HG02840 (cell line): ENCODE data around the gene CHN1.

ENCODE experiments used
- ATAC-seq: cut with Tn5 transposase; IDR thresholded peaks from one replicate; pipeline ENCODE4 v1.9.1; 2021; ENCODE audit warnings: mild to moderate bottlenecking, moderate library complexity, moderate number of reproducible peaks; ENCODE audit not compliant: unreplicated experiment, low FRiP score

The CHN1 gene

GRCh38 chr2:174775571-174775980 is 229.6 kb downstream of the CHN1 start:
- no peak for ATAC-seq

GRCh38 chr2:174774886-174775285 is 230.3 kb downstream of the CHN1 start:
- ATAC-seq = no peak

GRCh38 chr2:174773215-174773614 is 232.0 kb downstream of the CHN1 start:
- no peak for ATAC-seq

- ATAC-seq = no peak
Observed at GRCh38 chr2:174772472-174772801, 232.7 kb downstream of the CHN1 start.

- ATAC-seq = no peak
Observed at GRCh38 chr2:174771631-174772471, 233.3 kb downstream of the CHN1 start.

- no peak for ATAC-seq
Observed at GRCh38 chr2:174771136-174771535, 234.0 kb downstream of the CHN1 start.

- ATAC-seq = no peak
Observed at GRCh38 chr2:174768557-174768956, 236.6 kb downstream of the CHN1 start.

- no peak for ATAC-seq
Observed at GRCh38 chr2:174766271-174766670, 238.9 kb downstream of the CHN1 start.

- no peak for ATAC-seq
Observed at GRCh38 chr2:174765576-174765975, 239.6 kb downstream of the CHN1 start.

- no peak for ATAC-seq
Observed at GRCh38 chr2:174764280-174765255, 240.6 kb downstream of the CHN1 start, which contains the start of gene CHRNA1. TSS of gene CHRNA1 (minus strand) at chr2:174764472. CDS start at chr2:174764394, 78 bp downstream.

GRCh38 chr2:174763780-174764179 is 241.4 kb downstream of the CHN1 start:
- ATAC-seq = no peak

- no peak for ATAC-seq
Observed at GRCh38 chr2:174762464-174762863, 242.7 kb downstream of the CHN1 start.

GRCh38 chr2:174761837-174762236 is 243.3 kb downstream of the CHN1 start:
- ATAC-seq = no peak

GRCh38 chr2:174760845-174761473 is 244.2 kb downstream of the CHN1 start:
- ATAC-seq = no peak

GRCh38 chr2:174759381-174760065 is 245.7 kb downstream of the CHN1 start:
- no peak for ATAC-seq

- no peak for ATAC-seq
Observed at GRCh38 chr2:174756743-174757142, 248.4 kb downstream of the CHN1 start.

- ATAC-seq = no peak
Observed at GRCh38 chr2:174753038-174753633, 252.0 kb downstream of the CHN1 start.

- ATAC-seq = peak; percentile 87
Observed at GRCh38 chr2:174752403-174753037, 252.7 kb downstream of the CHN1 start.

GRCh38 chr2:174750923-174751441 is 254.2 kb downstream of the CHN1 start:
- ATAC-seq = peak; percentile 55
